GM18498 (cell line): ENCODE measurements around the gene SPSB2.

Source experiments
- ATAC-seq: cut with Tn5 transposase; IDR thresholded peaks from one replicate; pipeline ENCODE4 v1.9.1; 2021; ENCODE audit warnings: mild to moderate bottlenecking, moderate library complexity; ENCODE audit not compliant: unreplicated experiment

The SPSB2 gene

DNA sequence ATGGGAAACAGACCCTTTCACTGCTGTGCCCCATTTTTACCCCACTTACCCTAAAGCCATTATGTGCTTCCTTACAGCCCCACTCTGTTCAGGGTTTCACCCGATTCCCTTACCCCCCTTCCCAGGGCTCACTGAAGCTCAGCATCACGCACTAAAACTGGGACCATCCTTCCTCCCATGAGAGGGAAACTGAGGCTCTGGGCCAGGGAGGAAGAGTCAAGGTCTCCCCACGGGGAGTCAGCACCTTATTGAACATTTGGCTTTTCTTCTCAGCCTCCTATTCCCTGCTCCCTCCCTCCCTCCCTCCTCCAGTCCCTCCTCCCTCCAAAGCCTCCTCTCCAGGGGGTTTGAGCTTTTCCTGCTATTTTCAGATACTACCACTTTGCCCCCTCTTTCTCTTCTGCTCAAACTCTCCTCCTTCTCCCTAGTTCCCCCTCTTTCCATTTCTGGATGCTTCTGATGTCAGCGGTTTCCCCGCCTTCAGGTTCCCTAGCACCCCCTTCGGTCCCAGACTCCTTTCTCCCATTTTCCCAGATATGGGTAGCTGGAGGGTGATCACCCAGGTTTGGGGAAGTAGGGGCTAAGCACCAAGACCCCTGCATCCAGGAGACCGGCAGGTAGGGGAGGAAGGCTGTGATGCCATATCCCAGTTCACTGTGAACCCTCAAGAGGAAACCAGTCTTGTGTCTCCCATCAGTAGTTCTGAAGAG is 50.5 kb downstream of the SPSB2 start:
- ATAC-seq, result no peak

DNA sequence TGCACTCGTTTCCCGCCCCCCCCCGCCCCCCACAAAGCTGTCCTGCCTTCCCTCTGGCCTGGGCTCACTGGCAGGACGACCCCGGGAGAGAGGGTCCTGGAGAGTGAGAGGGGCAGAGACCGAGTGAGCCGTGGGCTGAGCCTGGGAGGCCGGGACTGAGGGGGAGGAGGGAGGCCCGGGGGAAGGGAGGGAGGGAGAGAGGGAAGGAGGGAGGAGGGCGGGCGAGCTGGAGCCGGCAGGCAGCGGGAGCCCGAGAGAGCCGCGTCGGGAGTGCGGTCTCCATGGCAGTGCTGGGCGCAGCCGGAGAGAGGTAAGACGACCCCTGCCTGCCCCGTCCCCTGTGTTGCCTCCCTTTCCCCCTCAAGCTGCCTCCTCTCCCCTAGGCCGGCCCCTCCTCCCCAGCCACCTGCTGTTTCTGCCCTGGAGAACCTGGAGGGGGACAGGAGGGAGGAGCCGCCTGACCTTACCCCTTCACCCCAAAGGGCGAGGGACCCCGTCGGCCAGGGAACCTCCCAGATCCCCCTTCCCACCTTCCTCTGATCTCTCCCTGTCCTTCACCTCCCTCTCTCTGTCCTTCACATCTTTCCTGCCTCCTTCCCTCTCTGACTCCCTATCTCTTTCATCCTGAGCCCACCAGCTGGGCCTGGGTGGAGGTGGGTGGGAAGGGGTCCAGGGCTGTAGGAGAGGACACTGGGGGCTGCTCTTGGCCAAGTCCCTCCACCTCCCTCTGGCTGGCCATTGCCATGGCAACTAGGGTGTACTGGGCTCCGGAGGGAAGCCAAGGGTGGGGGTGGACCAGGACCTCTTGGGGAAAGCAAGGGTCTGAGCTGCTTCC is 51.3 kb downstream of the SPSB2 start, which contains the start of gene GPR162:
Gene GPR162, plus strand, starts transcription at position 231 of the 835 bp plus-strand sequence. CDS start 2,078 bp downstream, outside the sequence.
- no peak for ATAC-seq
